K562 (cell line): Measurements from ENCODE around the gene NPIPB2. TPM values are rescaled to one million over a fixed set of nuclear protein-coding genes. Genes with fewer than 3 reads are reported as not detected.
A peak's percentile ranks its signal among the peaks of the same experiment; 100 is the strongest.

Experiments
- ATAC-seq: fragments of 200-7000 bp; cut with Tn5 transposase; 3 replicates; pipeline ENCODE4 v1.9.1; 2020; ENCODE audit warnings: moderate library complexity
- BruUV-seq: library from RNA; stranded (reverse); fragments of 400-500 nt; replicated peaks from 2 replicates; lab custom pipeline; 2021; lab: Mats Ljungman, UMichigan
- CTCF ChIA-PET: fragments of 300-600 bp; formaldehyde crosslinking; extraction: SDS; loops from one replicate; lab custom pipeline; 2021; ENCODE audit warnings: low intra/inter-chr PET ratio; lab: Yijun Ruan, JAX
- POLR2A ChIA-PET: fragments of 300-600, 350-650 bp; sonication (Branson Sonifier 250); formaldehyde crosslinking; extraction: SDS; loops from one replicate; lab custom pipeline; 2021; ENCODE audit warnings: antibody characterized with exemption, inconsistent platforms; lab: Yijun Ruan, JAX
- DNase-seq, 4 experiments: peaks; one replicate each; pipeline versions ENCODE4 v3.0.0 to v3.0.0-alpha.2; 2011 to 2018; ENCODE audit warnings: low spot score in 3 of 4, mixed read lengths in 3 of 4; ENCODE audit errors: extremely low read depth in 1 of 4
- FAIRE-seq: peaks from 2 replicates; lab custom pipeline; 2011; peaks lifted over from hg19 to GRCh38; lab: Jason Lieb, UNC
- H2AFZ ChIP-seq: 2 replicates; pipeline ENCODE4 v1.6.0; 2011; ENCODE audit warnings: low read depth, low read length, control low read depth, inconsistent platforms
- H3K27ac ChIP-seq: fragments of 200-600 bp; 3 replicates; pipeline ENCODE4 v1.8.0; 2011; ENCODE audit warnings: low read depth, mild to moderate bottlenecking, control low read depth, inconsistent platforms, low read length, moderate library complexity, mixed read lengths; ENCODE audit errors: extremely low read depth
- H3K27me3 ChIP-seq, 2 experiments: fragments of 300-600 bp in 1 of 2; 2 replicates in 1 of 2; 3 replicates in 1 of 2; pipeline versions ENCODE4 v1.6.0 to v1.8.0; 2011; ENCODE audit warnings: inconsistent platforms in 2 of 2, low read length in 2 of 2, mild to moderate bottlenecking in 1 of 2, mixed read lengths in 1 of 2, moderate library complexity in 1 of 2; ENCODE audit not compliant: control insufficient read depth in 2 of 2, insufficient read depth in 2 of 2
- H3K36me3 ChIP-seq: fragments of 300-600 bp; 3 replicates; pipeline ENCODE4 v1.8.0; 2011; ENCODE audit warnings: mild to moderate bottlenecking, low read length, inconsistent platforms; ENCODE audit not compliant: control insufficient read depth, insufficient read depth
- H3K4me1 ChIP-seq, 2 experiments: fragments of 200-600 bp in 1 of 2; replicated peaks in 1 of 2; 2 replicates in 1 of 2; 3 replicates in 1 of 2; pipeline versions ENCODE4 v1.5.1 to v1.8.0; 2011; ENCODE audit warnings: inconsistent platforms in 2 of 2, low read length in 2 of 2, mild to moderate bottlenecking in 1 of 2, mixed read lengths in 1 of 2, moderate library complexity in 1 of 2; ENCODE audit not compliant: control insufficient read depth in 2 of 2, insufficient read depth in 2 of 2
- H3K4me2 ChIP-seq: 2 replicates; pipeline ENCODE4 v1.6.1; 2011; ENCODE audit warnings: low read length, control low read depth, inconsistent platforms, mixed read lengths; ENCODE audit not compliant: insufficient read depth
- H3K4me3 ChIP-seq: fragments of 200-600 bp; sonication (generic), shearing (Covaris generic); 2 replicates; pipeline ENCODE4 v1.5.1; 2016; ENCODE audit warnings: control low read depth, inconsistent platforms
- H3K79me2 ChIP-seq: fragments of 200-600 bp; 3 replicates; pipeline ENCODE4 v1.8.0; 2011; ENCODE audit warnings: low read length, inconsistent platforms; ENCODE audit not compliant: control insufficient read depth, insufficient read depth
- H3K9ac ChIP-seq, 2 experiments: 2 replicates each; pipeline versions ENCODE4 v1.6.0 to v1.6.1; 2011; ENCODE audit warnings: low read depth in 2 of 2, low read length in 2 of 2, control low read depth in 1 of 2, inconsistent platforms in 1 of 2, mild to moderate bottlenecking in 1 of 2, mixed read lengths in 1 of 2; ENCODE audit not compliant: insufficient read depth in 1 of 2
- H3K9me1 ChIP-seq: one replicate; pipeline ENCODE4 v1.6.0; 2011; ENCODE audit warnings: inconsistent platforms, mild to moderate bottlenecking, low read length, moderate library complexity; ENCODE audit not compliant: control insufficient read depth, insufficient read depth
- H3K9me3 ChIP-seq: replicated peaks from 2 replicates; pipeline ENCODE4 v1.5.1; 2011; ENCODE audit warnings: low read depth, low read length, inconsistent platforms; ENCODE audit not compliant: control insufficient read depth, insufficient read depth
- H4K20me1 ChIP-seq: replicated peaks from 2 replicates; pipeline ENCODE4 v1.6.1; 2011; ENCODE audit warnings: low read length, inconsistent platforms, mixed read lengths; ENCODE audit not compliant: control insufficient read depth, insufficient read depth
- BDP1 ChIP-seq: IDR thresholded peaks from 3 replicates; pipeline ENCODE4 v1.6.1; 2011; ENCODE audit not compliant: insufficient read length, insufficient read depth
- CBFB ChIP-seq: sonication (generic); formaldehyde crosslinking; IDR thresholded peaks from 2 replicates; pipeline ENCODE4 v1.4.0; 2020; ENCODE audit warnings: mild to moderate bottlenecking, missing genetic modification reagents
- CBX3 ChIP-seq, 2 experiments: IDR thresholded peaks; 1 replicate in 1 of 2; 2 replicates in 1 of 2; pipeline ENCODE4 v1.6.1; 2012; ENCODE audit warnings: inconsistent platforms in 2 of 2, low read length in 2 of 2, borderline replicate concordance in 1 of 2, control low read depth in 1 of 2
- DNMT1 ChIP-seq: fragments of 450-650 bp; IDR thresholded peaks from 2 replicates; pipeline ENCODE4 v1.6.1; 2016; ENCODE audit warnings: antibody characterized with exemption, mild to moderate bottlenecking
- FOXM1 ChIP-seq, 2 experiments: fragments of 450-650 bp in 1 of 2; sonication (generic) in 1 of 2; formaldehyde crosslinking in 1 of 2; IDR thresholded peaks; 2 replicates each; pipeline versions ENCODE4 v1.6.1 to v1.9.0; 2017 to 2022; ENCODE audit warnings: low read depth in 2 of 2, mild to moderate bottlenecking in 2 of 2, missing genetic modification reagents in 1 of 2, moderate library complexity in 1 of 2
- HNRNPH1 ChIP-seq: fragments of 200-400 bp; formaldehyde crosslinking; optimal IDR thresholded peaks from 2 replicates; pipeline ENCODE3; 2017; ENCODE audit warnings: low read depth, mild to moderate bottlenecking, low read length, moderate library complexity
- ILK ChIP-seq: fragments of 450-650 bp; IDR thresholded peaks from 2 replicates; pipeline ENCODE4 v1.6.1; 2016; ENCODE audit warnings: missing genetic modification characterization, low read depth, mild to moderate bottlenecking, missing compliant biosample characterization, moderate library complexity, borderline replicate concordance
- KDM1A ChIP-seq, 2 experiments: fragments of 450-650 bp; IDR thresholded peaks; 2 replicates each; pipeline ENCODE4 v1.6.1; 2016; ENCODE audit warnings: mild to moderate bottlenecking in 2 of 2
- MYNN ChIP-seq, 2 experiments: sonication (generic); formaldehyde crosslinking in 1 of 2; IDR thresholded peaks; 2 replicates each; pipeline versions ENCODE4 v1.5.0 to v1.6.1; 2016 to 2020; ENCODE audit warnings: antibody characterized with exemption in 1 of 2, missing genetic modification reagents in 1 of 2
- PCBP2 ChIP-seq: fragments of 200-400 bp; formaldehyde crosslinking; IDR thresholded peaks from 2 replicates; pipeline ENCODE4 v1.6.1; 2018; ENCODE audit warnings: low read length, low read depth, mild to moderate bottlenecking, moderate library complexity; ENCODE audit not compliant: poor library complexity, severe bottlenecking
- PHF20 ChIP-seq: fragments of 450-650 bp; IDR thresholded peaks from 2 replicates; pipeline ENCODE4 v1.6.1; 2018; ENCODE audit not compliant: partially characterized antibody
- POLR2B ChIP-seq: fragments of 450-650 bp; IDR thresholded peaks from 2 replicates; pipeline ENCODE4 v1.6.1; 2018; ENCODE audit warnings: low read depth; ENCODE audit not compliant: partially characterized antibody
- SMAD3 ChIP-seq: fragments of 450-650 bp; formaldehyde crosslinking; conservative IDR thresholded peaks from 2 replicates; pipeline ENCODE4 v1.4.0; 2020; ENCODE audit warnings: mild to moderate bottlenecking
- SMARCA5 ChIP-seq: fragments of 450-650 bp; IDR thresholded peaks from 2 replicates; pipeline ENCODE4 v1.6.1; 2016
- TRIM24 ChIP-seq, 2 experiments: fragments of 450-650 bp; IDR thresholded peaks; 2 replicates each; pipeline ENCODE4 v1.6.1; 2016
- ZNF431 ChIP-seq: sonication (generic); formaldehyde crosslinking; IDR thresholded peaks from 2 replicates; pipeline ENCODE4 v1.8.0; 2022; ENCODE audit warnings: mild to moderate bottlenecking, missing genetic modification reagents
- WGBS: fragments of 100-300 bp; shearing (Covaris generic); methylation state at CpG from one replicate; pipeline ENCODE4 v1.1.6; 2016; ENCODE audit warnings: low coverage, mixed read lengths; ENCODE audit not compliant: insufficient coverage; ENCODE audit errors: missing lambda C conversion rate; 5-methylcytosine and 5-hydroxymethylcytosine counted together
- in situ Hi-C: fragments of 300-500 bp; cut with MboI; formaldehyde crosslinking; loops from 4 replicates; pipeline ENCODE4 v1.15.0; 2018; ENCODE audit warnings: inconsistent platforms, mixed read lengths
- intact Hi-C: fragments of 100-400 bp; cut with micrococcal nuclease; formaldehyde crosslinking; loops from 2 replicates; pipeline ENCODE4 v1.14.2; 2022
- polyA plus RNA-seq, 8 experiments: library from polyadenylated mRNA; depleted of rRNA in 4 of 8; stranded (reverse) in 5 of 8; unstranded in 3 of 8; fragments of >200 nt; fragmentation: Nextera tagmentation in 2 of 8; fragmentation: Illumina TruSeq in 1 of 8; extraction: Ambion mirVana in 2 of 8; extraction: Trizol in 1 of 8; gene quantifications; 2 replicates each; pipeline versions ENCODE4 v1.2.1 to v1.2.3, GENCODE V29; 2011 to 2014; ENCODE audit warnings: inconsistent platforms in 1 of 8, missing spikeins in 1 of 8
- total RNA-seq, 7 experiments: library from RNA; depleted of rRNA in 6 of 7; stranded (reverse); fragments of >200 nt in 6 of 7; fragmentation: Illumina TruSeq in 2 of 7; extraction: Trizol in 2 of 7; gene quantifications; 2 replicates each; pipeline versions ENCODE4 v1.2.1 to v1.2.3, GENCODE V29; 2011 to 2021; ENCODE audit warnings: low replicate concordance in 1 of 7
- TF ChIP-seq, protein P1 (sequence below): sonication (generic); formaldehyde crosslinking; IDR thresholded peaks from 2 replicates; pipeline ENCODE4 v1.8.0; 2022; ENCODE audit warnings: missing genetic modification reagents, mild to moderate bottlenecking, borderline replicate concordance
- TF ChIP-seq, protein P2 (sequence below), 2 experiments: fragments of 450-650 bp in 1 of 2; sonication (generic) in 1 of 2; formaldehyde crosslinking in 1 of 2; IDR thresholded peaks in 1 of 2; conservative IDR thresholded peaks in 1 of 2; 2 replicates each; pipeline versions ENCODE4 v1.6.1 to v1.8.1; 2016 to 2023; ENCODE audit warnings: mild to moderate bottlenecking in 2 of 2, moderate library complexity in 2 of 2, inconsistent platforms in 1 of 2, missing genetic modification reagents in 1 of 2
- TF ChIP-seq, protein P3 (sequence below): IDR thresholded peaks from 2 replicates; pipeline ENCODE4 v1.6.1; 2012; ENCODE audit warnings: low read depth, low read length, improper control_type of control experiment, borderline replicate concordance

Gene NPIPB2
- total and polyA plus RNA-seq, 9 of the 15 experiments (the other 6 are each of a cell fraction or from before 2014, with no cell fraction given) = 0.21 to 2.9 (median 1.6) TPM; not detected in 1

- Histone ChIP-seq H3K9ac (no peak overlapping the region), H4K20me1 (0 out of 2 replicates have a peak, but pooled peaks cover 4% of the 10 kb centered on the region), H3K36me3 (no peaks in the 10 kb centered on the region), H3K79me2 (no peaks in the 10 kb centered on the region), H3K4me1 (peaks cover 0 to 5% of the 10 kb centered on the region in 2 experiments; a peak in 4 of 5 replicates), H2AFZ (no peak overlapping the region), H3K4me2 (no peak overlapping the region), H3K27ac (no peak overlapping the region), H3K9me1 (no peaks in the 10 kb centered on the region), H3K9me3 (no peaks in the 10 kb centered on the region), H3K4me3 (no peak overlapping the region), H3K27me3 (no peaks in the 10 kb centered on the region)
- FAIRE-seq (no peak), DNase-seq (no peak), ATAC-seq (no peak)
- in situ Hi-C loops (no loop called here), intact Hi-C loops (no loop called here)
- no TSS peak for BruUV-seq
- CTCF ChIA-PET = no interaction called here
- POLR2A ChIA-PET = interaction anchor here (0.6 to 3.6 kb wide), 3 partner anchors 9 to 374 kb away, joined by 4 to 10 read pairs (median 4); partner anchors contain the start of gene SNX29
- WGBS = 68% methylated on average over 5 of the region's 5 CpGs
- TF ChIP-seq ILK (tag) (no peak), CBFB (CRISPR knock-in tag) (no peak), SMARCA5 (no peak), POLR2B (no peak), TRIM24 (IDR thresholded peaks at IDR 0.05) (0 out of 4 replicates have a peak, but pooled peaks of 1 of the 2 experiments have one; percentile 27), CBX3 (IDR thresholded peaks at IDR 0.05; ENCODE audit: borderline replicate concordance in 1 of 2, low read length in 2 of 2) (no peak), KDM1A (IDR thresholded peaks at IDR 0.05) (no peak), PHF20 (no peak), DNMT1 (no peak), SMAD3 (CRISPR knock-in tag) (no peak), HNRNPH1 (no peak), ZNF431 (CRISPR knock-in tag) (no peak), PCBP2 (no peak), MYNN (IDR thresholded peaks at IDR 0.05) (no peak), MYNN (CRISPR knock-in tag; IDR thresholded peaks at IDR 0.05) (no peak), BDP1 (no peak), FOXM1 (IDR thresholded peaks at IDR 0.05; ENCODE audit: low read depth) (no peak), FOXM1 (CRISPR knock-in tag; IDR thresholded peaks at IDR 0.05; ENCODE audit: low read depth) (no peak)
- TF ChIP-seq, protein P1, sequence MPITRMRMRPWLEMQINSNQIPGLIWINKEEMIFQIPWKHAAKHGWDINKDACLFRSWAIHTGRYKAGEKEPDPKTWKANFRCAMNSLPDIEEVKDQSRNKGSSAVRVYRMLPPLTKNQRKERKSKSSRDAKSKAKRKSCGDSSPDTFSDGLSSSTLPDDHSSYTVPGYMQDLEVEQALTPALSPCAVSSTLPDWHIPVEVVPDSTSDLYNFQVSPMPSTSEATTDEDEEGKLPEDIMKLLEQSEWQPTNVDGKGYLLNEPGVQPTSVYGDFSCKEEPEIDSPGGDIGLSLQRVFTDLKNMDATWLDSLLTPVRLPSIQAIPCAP (CRISPR knock-in tag) = no peak
- TF ChIP-seq, protein P2, sequence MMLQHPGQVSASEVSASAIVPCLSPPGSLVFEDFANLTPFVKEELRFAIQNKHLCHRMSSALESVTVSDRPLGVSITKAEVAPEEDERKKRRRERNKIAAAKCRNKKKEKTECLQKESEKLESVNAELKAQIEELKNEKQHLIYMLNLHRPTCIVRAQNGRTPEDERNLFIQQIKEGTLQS (IDR thresholded peaks at IDR 0.05) = no peak
- TF ChIP-seq, protein P2 (CRISPR knock-in tag; conservative IDR thresholded peaks at IDR 0.05) = no peak
- TF ChIP-seq, protein P3, sequence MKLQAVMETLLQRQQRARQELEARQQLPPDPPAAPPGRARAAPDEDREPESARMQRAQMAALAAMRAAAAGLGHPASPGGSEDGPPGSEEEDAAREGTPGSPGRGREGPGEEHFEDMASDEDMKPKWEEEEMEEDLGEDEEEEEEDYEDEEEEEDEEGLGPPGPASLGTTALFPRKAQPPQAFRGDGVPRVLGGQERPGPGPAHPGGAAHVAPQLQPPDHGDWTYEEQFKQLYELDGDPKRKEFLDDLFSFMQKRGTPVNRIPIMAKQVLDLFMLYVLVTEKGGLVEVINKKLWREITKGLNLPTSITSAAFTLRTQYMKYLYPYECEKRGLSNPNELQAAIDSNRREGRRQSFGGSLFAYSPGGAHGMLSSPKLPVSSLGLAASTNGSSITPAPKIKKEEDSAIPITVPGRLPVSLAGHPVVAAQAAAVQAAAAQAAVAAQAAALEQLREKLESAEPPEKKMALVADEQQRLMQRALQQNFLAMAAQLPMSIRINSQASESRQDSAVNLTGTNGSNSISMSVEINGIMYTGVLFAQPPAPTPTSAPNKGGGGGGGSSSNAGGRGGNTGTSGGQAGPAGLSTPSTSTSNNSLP = no peak
These were observed 46.6 kb upstream of the NPIPB2 start for GRCh38 chr16:11988258-11988978.
